ENCODE measurements around the gene SPTB.

The SPTB gene

GRCh38 chr14:64704143-64704742 lies 175.5 kb downstream of the SPTB start, which contains the start of gene PLEKHG3:
TSS of gene PLEKHG3 (plus strand) at chr14:64704424. CDS start at chr14:64727632, 23,208 bp downstream.
- peak; percentile 85 for DNase-seq

GRCh38 chr14:64703395-64704142 lies 176.1 kb downstream of the SPTB start:
- no peak for DNase-seq

- no peak for DNase-seq
These were observed 177.0 kb downstream of the SPTB start for GRCh38 chr14:64702493-64703394.

DNA sequence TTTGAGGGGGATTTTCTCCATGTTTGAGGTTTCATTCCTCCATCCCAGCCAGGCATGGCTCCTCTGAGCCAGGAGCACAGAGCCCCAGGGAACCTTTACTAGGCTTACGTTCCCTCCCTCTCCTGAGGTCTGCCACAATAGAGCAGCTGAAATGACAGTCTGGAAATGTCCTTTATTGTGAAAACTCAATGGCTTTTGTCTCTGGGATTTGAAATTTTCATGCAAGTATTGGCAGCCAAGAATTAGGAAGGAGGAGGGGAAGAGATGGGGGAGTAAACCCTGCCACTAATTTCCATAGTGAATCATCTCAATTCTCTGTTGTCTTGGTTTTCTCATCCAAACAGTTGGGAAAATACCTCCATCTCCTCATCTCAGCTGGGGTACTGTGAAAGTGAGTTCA lies 178.0 kb downstream of the SPTB start:
- no peak for DNase-seq

- peak; percentile 10 for DNase-seq
These were observed 178.8 kb downstream of the SPTB start for GRCh38 chr14:64700894-64701293.

DNA sequence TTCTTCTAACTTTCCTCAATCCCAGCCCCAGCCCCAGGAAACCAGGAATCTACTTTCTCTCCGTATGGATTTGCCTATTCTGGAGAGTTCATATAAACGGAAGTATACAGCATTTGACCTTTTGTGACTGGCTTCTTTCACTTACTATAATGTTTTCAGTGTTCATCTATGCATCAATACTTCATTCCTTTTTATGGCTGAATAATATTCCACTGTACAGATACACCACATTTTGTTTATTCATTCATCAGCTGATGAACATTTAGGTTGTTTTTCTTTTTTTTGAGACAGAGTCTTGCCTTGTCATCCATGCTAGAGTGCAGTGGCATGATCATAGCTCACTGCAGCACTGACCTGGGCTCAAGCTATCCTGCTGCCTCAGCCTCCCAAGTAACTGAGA lies 179.4 kb downstream of the SPTB start:
- no peak for DNase-seq

DNA sequence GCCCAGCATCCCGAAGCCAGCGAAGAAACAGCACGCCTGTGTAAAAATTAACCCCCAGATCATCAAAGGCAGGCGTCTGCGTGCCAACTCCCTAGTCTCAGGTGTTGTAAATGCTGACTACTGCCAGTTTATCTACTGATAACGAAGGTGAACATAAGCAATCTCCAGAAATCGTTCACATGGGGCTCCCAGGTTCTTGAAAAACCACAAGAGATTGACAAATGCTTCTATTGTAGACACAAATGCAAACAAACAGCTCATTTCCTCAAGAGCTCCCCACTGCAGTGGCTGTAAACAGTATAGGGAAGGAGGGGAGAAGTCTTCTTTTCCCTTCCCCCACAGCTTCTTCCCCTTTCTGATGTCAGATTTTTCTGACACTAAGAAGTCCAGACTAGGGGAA lies 180.8 kb downstream of the SPTB start:
- no peak for DNase-seq

DNA sequence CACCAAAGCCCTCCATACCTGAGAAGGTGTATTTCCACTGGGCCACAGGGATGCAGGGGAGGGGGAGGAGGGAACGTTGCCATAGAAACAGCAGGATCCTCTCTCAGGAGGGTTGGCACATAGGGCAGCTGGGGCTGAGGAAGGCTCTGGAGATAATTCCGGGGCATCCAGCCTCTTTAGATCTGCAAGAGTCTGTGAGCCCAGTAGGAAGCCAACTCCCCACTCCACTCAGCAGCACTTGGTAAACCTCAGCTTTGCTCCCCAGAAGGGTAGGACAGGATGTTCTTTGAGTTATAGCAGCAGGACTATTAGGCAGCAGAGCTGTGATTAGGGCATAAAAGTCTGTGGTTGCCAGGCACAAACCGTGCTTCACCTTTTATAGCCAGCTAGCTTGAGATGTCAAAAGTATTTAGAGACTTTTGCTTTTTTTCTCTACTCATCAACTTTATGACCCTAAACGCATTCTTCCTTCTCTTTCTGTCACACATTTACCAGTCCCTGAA lies 183.3 kb downstream of the SPTB start:
- DNase-seq: no peak
